ENCODE data around the gene HCFC1. TPM values are rescaled to one million over a fixed set of nuclear protein-coding genes. Genes with fewer than 3 reads are reported as not detected.

HCFC1 gene
- polyA plus RNA-seq, 2 of the 4 experiments (the other 2 are of a cell fraction), result 4.4 to 33.3 TPM

DNA sequence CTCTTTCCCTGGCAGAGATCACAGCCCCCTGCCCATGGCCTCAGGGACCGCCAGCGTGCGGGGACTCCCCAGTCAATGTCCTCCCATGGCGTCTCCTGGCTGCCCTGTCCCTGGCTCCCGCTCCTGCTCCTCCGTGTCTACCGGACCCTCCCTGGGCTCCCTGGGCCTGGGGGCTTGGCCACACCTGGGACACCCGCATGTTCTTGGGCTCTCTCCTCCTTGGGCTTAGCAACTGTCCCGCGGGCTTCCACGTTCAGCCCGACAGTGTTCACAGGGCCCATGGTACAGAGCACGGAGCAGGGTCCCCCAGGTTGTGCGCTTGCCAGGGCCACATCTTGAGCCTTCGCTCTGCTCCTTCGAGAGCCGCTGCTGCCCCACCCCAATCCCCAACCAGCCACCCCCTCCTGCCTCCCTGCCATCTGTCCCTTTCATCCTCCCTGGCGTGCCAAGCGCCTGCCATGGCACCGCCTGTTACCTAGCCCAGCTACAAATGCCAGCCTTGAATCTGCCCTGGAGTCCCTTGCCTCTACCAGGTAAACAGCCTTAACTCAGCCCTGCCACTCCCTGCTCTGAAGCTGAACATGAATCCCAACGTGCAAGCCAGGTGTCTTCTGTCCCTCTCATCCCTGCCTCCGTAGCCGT is 63.3 kb downstream of the HCFC1 start:
- DNase-seq (ENCODE audit: low read depth in 1 of 2, low spot score in 1 of 2) (no peak), ATAC-seq (no peak), FAIRE-seq (no peak)
- H3K4me2 ChIP-seq, result no peak overlapping the region
- no peak overlapping the region for H3K27ac ChIP-seq
- H3K4me3 ChIP-seq, result no peak overlapping the region
- no peaks in the 10 kb centered on the region for H3K9me3 ChIP-seq
- H3K4me1 ChIP-seq, result no peaks in the 10 kb centered on the region
- 80% methylated on average over 15 of the region's 23 CpGs for WGBS (ENCODE audit: missing lambda C conversion rate)
- CTCF ChIA-PET, result interaction anchor here (1.2 to 8.6 kb wide), 3 partner anchors 10 to 15 kb away, joined by 3 to 56 read pairs (median 5); no protein-coding TSS in a partner anchor
- POLR2A ChIA-PET, result no interaction called here
- TF ChIP-seq MAZ (IDR thresholded peaks at IDR 0.05; ENCODE audit: borderline replicate concordance, low read depth, low read length) (no peak), SMC3 (IDR thresholded peaks at IDR 0.05) (no peak), SREBF2 (IDR thresholded peaks at IDR 0.05) (no peak), TP53 (CRISPR knock-in tag; IDR thresholded peaks at IDR 0.05) (no peak), NR3C1 (IDR thresholded peaks at IDR 0.05) (no peak), RNF2 (IDR thresholded peaks at IDR 0.05; ENCODE audit: borderline replicate concordance, low read depth) (no peak), CBX8 (IDR thresholded peaks at IDR 0.05) (no peak), RCOR1 (IDR thresholded peaks at IDR 0.05; ENCODE audit: low read depth, low read length) (no peak), HOXB5 (CRISPR knock-in tag; IDR thresholded peaks at IDR 0.05) (no peak), FOSB (CRISPR knock-in tag; IDR thresholded peaks at IDR 0.05) (no peak), CEBPB (IDR thresholded peaks at IDR 0.05) (no peak), JUNB (IDR thresholded peaks at IDR 0.05) (no peak), ZSCAN20 (CRISPR knock-in tag; IDR thresholded peaks at IDR 0.05) (no peak), CHD4 (IDR thresholded peaks at IDR 0.05; ENCODE audit: borderline replicate concordance) (no peak)
- TF ChIP-seq, protein P1, sequence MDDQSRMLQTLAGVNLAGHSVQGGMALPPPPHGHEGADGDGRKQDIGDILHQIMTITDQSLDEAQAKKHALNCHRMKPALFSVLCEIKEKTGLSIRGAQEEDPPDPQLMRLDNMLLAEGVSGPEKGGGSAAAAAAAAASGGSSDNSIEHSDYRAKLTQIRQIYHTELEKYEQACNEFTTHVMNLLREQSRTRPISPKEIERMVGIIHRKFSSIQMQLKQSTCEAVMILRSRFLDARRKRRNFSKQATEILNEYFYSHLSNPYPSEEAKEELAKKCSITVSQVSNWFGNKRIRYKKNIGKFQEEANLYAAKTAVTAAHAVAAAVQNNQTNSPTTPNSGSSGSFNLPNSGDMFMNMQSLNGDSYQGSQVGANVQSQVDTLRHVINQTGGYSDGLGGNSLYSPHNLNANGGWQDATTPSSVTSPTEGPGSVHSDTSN (IDR thresholded peaks at IDR 0.05), result no peak

DNA sequence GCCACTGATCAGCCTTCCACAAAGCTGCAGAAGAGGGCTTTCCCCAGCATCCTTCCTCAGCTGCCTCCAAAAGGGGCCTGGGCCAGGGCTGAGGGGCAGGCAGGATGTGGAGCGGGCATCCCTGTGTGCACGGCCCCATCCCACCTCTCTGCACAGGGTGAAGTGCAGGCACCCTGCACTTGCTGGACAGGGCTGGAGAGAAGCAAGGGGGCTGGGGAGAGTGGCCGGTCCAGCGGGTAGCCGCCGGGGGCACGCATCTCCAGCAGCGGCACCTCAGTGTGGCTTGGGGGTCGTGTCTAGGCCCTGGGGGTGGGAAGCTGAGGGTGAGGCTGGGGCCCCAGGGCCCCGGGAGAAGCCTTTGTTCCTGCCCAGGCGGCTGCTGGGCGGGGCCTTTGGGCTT is 64.2 kb downstream of the HCFC1 start:
- Histone ChIP-seq H3K4me1 (peaks cover 5% of the 10 kb centered on the region; the same call in 2 of the 3 replicates), H3K27ac (no peak overlapping the region), H3K4me3 (no peak overlapping the region), H3K4me2 (no peak overlapping the region), H3K9me3 (no peaks in the 10 kb centered on the region)
- ATAC-seq (0 out of 6 replicates have a peak, but pooled peaks of 1 of the 2 experiments have one; percentile 4), FAIRE-seq (no peak), DNase-seq (ENCODE audit: low read depth in 1 of 2, low spot score in 1 of 2) (no peak)
- ChIA-PET CTCF (interaction anchor here (1.1 to 8.6 kb wide), 4 partner anchors 9 to 39 kb away, joined by 3 to 56 read pairs (median 4); no protein-coding TSS in a partner anchor), POLR2A (interaction anchor here (0.8 kb wide), 1 partner anchor 21 kb away, joined by 3 read pairs; no protein-coding TSS in a partner anchor)
- WGBS (ENCODE audit: missing lambda C conversion rate), result 13% methylated on average over 3 of the region's 12 CpGs
- TF ChIP-seq POLR2A (IDR thresholded peaks at IDR 0.05; ENCODE audit: low read length), result no peak

GRCh38 chrX:153906126-153906917 is 65.3 kb downstream of the HCFC1 start:
- TF ChIP-seq, protein P2, sequence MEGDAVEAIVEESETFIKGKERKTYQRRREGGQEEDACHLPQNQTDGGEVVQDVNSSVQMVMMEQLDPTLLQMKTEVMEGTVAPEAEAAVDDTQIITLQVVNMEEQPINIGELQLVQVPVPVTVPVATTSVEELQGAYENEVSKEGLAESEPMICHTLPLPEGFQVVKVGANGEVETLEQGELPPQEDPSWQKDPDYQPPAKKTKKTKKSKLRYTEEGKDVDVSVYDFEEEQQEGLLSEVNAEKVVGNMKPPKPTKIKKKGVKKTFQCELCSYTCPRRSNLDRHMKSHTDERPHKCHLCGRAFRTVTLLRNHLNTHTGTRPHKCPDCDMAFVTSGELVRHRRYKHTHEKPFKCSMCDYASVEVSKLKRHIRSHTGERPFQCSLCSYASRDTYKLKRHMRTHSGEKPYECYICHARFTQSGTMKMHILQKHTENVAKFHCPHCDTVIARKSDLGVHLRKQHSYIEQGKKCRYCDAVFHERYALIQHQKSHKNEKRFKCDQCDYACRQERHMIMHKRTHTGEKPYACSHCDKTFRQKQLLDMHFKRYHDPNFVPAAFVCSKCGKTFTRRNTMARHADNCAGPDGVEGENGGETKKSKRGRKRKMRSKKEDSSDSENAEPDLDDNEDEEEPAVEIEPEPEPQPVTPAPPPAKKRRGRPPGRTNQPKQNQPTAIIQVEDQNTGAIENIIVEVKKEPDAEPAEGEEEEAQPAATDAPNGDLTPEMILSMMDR (IDR thresholded peaks at IDR 0.05), result no peak
- TF ChIP-seq CBX8 (IDR thresholded peaks at IDR 0.05) (no peak), GATA3 (IDR thresholded peaks at IDR 0.05; ENCODE audit: borderline replicate concordance) (no peak), BHLHE40 (IDR thresholded peaks at IDR 0.05; ENCODE audit: low read depth, low read length) (no peak), HEYL (CRISPR knock-in tag; IDR thresholded peaks at IDR 0.05) (no peak), RNF2 (IDR thresholded peaks at IDR 0.05; ENCODE audit: borderline replicate concordance, low read depth) (no peak), NPAS2 (CRISPR knock-in tag; IDR thresholded peaks at IDR 0.05; ENCODE audit: borderline replicate concordance) (no peak), ATOH8 (CRISPR knock-in tag; IDR thresholded peaks at IDR 0.05; ENCODE audit: low read depth) (no peak), ZNF302 (CRISPR knock-in tag; IDR thresholded peaks at IDR 0.05) (no peak), TP53 (CRISPR knock-in tag; IDR thresholded peaks at IDR 0.05) (no peak), JUNB (IDR thresholded peaks at IDR 0.05) (no peak), HDAC2 (IDR thresholded peaks at IDR 0.05) (no peak)
- CTCF ChIA-PET, result interaction anchor here (0.6 to 8.6 kb wide), 5 partner anchors 12 to 42 kb away, joined by 3 to 56 read pairs (median 3); no protein-coding TSS in a partner anchor
- WGBS (ENCODE audit: missing lambda C conversion rate), result 56% methylated on average over 3 of the region's 27 CpGs
- no peak overlapping the region for H3K4me3 ChIP-seq
- POLR2A ChIA-PET, result interaction anchor here (1.2 kb wide), 1 partner anchor 21 kb away, joined by 4 read pairs; no protein-coding TSS in a partner anchor
- no peak overlapping the region for H3K27ac ChIP-seq
- ATAC-seq, result no peak
- peaks cover 16% of the 10 kb centered on the region; the same call in 2 of the 3 replicates for H3K4me1 ChIP-seq
- no peaks in the 10 kb centered on the region for H3K9me3 ChIP-seq
- no peak for DNase-seq (ENCODE audit: low read depth in 1 of 2, low spot score in 1 of 2)
- FAIRE-seq, result no peak
- H3K4me2 ChIP-seq, result no peak overlapping the region

All from A549 (cell line).